ENCODE data around the gene STON2.

STON2 gene

DNA sequence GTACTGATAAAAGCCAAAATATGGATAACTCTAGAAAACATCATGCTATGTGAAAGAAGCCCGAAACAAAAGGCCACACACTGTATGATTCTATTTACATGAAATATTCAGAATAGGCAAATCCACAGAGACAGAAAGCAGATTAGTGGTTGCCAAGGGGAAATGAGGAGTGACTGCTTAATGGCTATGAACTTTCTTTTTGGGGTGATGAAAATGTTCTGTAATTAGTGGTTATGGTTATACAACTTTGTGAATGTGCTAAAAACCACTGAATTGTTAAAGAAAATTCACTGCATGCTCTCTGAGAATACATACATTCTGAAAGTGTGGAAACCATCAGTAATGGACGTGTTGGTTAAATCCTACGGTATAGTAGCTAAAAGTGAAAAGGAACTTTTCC lies 39.9 kb upstream of the STON2 start:
- no peak overlapping the region for H3K4me3 ChIP-seq (ENCODE audit: low read depth, low read length)
- TF ChIP-seq, protein P1, sequence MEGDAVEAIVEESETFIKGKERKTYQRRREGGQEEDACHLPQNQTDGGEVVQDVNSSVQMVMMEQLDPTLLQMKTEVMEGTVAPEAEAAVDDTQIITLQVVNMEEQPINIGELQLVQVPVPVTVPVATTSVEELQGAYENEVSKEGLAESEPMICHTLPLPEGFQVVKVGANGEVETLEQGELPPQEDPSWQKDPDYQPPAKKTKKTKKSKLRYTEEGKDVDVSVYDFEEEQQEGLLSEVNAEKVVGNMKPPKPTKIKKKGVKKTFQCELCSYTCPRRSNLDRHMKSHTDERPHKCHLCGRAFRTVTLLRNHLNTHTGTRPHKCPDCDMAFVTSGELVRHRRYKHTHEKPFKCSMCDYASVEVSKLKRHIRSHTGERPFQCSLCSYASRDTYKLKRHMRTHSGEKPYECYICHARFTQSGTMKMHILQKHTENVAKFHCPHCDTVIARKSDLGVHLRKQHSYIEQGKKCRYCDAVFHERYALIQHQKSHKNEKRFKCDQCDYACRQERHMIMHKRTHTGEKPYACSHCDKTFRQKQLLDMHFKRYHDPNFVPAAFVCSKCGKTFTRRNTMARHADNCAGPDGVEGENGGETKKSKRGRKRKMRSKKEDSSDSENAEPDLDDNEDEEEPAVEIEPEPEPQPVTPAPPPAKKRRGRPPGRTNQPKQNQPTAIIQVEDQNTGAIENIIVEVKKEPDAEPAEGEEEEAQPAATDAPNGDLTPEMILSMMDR (conservative IDR thresholded peaks at IDR 0.05; ENCODE audit: low read depth, low read length): no peak
- no peak for DNase-seq (ENCODE audit: low read depth)

DNA sequence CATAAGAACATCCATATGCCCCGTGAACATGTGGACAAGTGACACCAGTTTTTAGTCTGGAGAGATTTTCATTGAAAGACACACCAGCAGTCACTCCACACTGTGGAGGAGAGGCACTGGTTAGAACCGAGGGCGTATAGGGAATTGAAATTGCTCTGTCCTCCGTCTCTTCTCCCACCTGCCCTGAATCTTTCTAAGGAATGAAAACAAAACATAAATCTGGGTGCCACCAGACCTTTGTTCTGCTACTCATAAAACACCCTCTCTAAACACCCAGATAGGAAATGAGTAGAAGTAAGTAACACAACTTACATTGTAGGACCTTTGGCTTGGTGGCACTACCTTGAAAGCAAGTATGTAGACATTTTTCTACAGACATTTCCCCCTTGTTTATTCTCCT lies 37.1 kb upstream of the STON2 start:
- no peak for DNase-seq (ENCODE audit: low read depth)
- no peak overlapping the region for H3K4me3 ChIP-seq (ENCODE audit: low read depth, low read length)
- TF ChIP-seq, protein P1 (conservative IDR thresholded peaks at IDR 0.05; ENCODE audit: low read depth, low read length): no peak

DNA sequence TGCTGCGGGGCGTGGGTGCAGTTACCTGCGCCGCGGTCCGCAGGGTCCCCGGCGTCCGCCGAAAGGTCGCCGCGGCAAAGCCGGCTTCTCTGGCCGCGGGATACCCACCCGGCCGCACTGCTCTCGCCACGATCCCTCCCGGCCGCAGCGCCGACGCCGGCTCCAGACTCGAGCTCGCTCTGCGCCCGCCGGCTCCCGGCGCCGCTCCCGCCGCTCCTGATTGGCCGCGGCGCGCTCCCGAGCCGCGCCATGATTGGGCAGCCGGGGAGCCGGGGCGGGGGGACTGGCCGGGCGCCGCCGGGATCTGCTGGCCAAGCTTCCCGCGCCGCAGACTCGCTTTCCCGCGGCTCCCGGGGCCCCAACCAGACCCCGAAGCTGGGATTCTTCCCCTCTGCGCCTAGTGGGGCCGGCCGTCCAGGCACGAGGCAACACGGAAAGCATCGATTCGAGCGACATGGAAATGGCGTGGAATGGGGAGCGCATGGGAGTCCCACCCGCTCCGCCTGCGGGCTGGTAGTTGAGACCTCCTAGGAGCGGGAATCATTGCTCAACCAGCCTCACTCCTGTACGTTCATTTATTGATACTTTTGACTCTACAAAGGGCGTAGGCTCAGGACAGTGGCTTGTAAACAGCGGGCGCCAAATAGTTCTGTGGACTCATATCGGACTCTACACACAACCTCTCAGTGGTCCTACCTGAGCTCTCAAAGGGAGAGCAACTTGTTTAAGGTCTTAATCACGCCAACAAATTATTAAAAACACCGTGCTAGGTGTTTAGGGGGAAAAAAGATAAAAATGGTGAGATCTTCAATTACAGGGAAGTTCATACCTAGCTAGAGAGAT lies 36.4 kb upstream of the STON2 start:
- DNase-seq (ENCODE audit: low read depth): peak; percentile 52

DNA sequence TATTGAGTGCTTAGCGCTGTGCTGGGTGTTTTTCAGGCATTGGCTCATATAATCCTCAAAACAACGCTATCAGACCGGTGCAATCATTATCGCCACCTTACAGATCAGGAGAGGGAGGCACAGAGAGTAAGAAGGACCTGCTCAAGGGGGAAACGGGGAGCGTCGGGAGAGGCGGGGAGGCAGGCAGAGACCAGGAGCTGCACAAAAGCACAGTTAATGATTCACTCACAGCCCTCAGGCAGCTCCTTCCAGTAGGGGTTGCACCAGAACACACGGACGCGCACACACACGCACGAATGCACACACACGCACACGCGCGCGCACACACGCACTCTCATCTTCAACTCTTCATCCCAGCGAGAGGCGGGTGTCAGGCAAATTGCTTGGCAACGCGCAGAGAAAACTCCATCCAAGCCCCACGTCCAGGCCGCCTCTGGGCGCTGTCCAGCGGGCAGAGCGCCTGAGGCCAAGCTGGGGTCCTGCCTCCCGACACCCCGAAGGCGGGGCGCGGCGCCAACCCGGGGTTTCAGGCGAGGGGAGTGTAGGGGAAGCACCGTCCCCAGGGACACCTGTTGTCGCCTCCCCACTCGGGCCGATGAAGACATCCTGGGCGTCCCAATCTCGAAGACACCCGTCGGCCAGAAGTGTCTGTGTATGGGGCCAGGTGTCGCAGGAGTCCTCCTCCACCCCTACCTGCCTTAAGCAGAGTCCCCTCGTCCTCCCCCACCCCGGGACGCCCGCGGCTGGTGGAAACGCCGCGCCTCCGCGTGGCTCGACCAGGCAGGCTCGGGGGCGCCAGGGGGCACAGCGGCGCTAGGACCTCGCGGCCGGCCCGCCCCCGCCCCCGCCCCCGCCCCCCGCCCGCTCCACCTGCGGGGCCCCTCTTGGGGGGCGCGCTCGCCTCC lies 35.5 kb upstream of the STON2 start:
- H3K4me3 ChIP-seq (ENCODE audit: low read depth, low read length): peak overlapping the region; percentile 33
- TF ChIP-seq, protein P1 (conservative IDR thresholded peaks at IDR 0.05; ENCODE audit: low read depth, low read length): no peak
- DNase-seq (ENCODE audit: low read depth): peak; percentile 18

More for the DNA sequence above, 36.4 kb upstream of the STON2 start:
- TF ChIP-seq, protein P1 (conservative IDR thresholded peaks at IDR 0.05; ENCODE audit: low read depth, low read length): no peak
- peak overlapping the region; percentile 48 for H3K4me3 ChIP-seq (ENCODE audit: low read depth, low read length)

DNA sequence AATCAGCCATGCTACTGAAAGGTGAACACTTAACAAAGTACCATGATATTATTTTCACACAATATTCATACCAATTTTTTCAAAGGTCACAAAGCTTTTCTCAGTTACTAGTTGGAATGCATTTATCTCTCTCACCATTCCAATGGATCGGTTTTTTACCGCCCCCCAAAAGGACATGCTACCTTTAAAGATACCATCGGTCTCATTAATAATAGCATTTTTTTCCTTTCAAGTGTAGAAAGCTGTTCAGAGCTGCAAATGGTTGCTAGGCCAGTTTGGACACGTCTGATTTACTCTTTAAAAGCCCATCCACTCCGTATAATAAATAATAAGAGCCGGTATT lies 34.9 kb upstream of the STON2 start:
- TF ChIP-seq, protein P1 (conservative IDR thresholded peaks at IDR 0.05; ENCODE audit: low read depth, low read length): no peak
- no peak for DNase-seq (ENCODE audit: low read depth)
- H3K4me3 ChIP-seq (ENCODE audit: low read depth, low read length): no peak overlapping the region

DNA sequence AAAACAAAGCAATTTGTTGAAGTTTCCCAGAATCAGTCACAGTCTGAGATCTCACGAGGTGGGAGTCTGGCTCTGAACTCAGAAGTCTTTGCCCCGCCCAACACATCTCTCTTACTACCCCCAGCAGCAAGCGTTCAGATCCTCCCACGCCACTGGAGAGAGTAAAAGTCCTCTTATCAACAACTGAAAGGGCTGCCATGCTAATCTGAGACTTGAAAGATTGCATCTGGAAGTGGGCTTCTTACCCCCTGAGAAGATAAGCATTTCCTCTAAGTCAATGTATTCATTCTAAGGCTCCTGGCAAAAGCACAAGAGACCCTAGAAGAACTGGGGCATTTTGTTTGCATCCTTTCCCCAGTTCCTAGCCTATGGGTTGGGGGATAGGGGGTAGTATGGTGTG lies 34.1 kb upstream of the STON2 start:
- no peak overlapping the region for H3K4me3 ChIP-seq (ENCODE audit: low read depth, low read length)
- no peak for DNase-seq (ENCODE audit: low read depth)
- TF ChIP-seq, protein P1 (conservative IDR thresholded peaks at IDR 0.05; ENCODE audit: low read depth, low read length): no peak

Measured in choroid plexus epithelial cell (primary cell).